Epithelial cell of umbilical artery (primary cell): ENCODE data around the gene CHST1. TPM values are rescaled to one million over a fixed set of nuclear protein-coding genes. Genes with fewer than 3 reads are reported as not detected.

Experiments used
- total RNA-seq: library from RNA; depleted of rRNA; stranded (reverse); fragments of >200 nt; gene quantifications from 2 replicates; pipeline ENCODE4 v1.2.3, GENCODE V29; 2014

CHST1 gene, protein sequence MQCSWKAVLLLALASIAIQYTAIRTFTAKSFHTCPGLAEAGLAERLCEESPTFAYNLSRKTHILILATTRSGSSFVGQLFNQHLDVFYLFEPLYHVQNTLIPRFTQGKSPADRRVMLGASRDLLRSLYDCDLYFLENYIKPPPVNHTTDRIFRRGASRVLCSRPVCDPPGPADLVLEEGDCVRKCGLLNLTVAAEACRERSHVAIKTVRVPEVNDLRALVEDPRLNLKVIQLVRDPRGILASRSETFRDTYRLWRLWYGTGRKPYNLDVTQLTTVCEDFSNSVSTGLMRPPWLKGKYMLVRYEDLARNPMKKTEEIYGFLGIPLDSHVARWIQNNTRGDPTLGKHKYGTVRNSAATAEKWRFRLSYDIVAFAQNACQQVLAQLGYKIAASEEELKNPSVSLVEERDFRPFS
- total RNA-seq: 15.2 and 64.6 TPM in 2 replicates

DNA sequence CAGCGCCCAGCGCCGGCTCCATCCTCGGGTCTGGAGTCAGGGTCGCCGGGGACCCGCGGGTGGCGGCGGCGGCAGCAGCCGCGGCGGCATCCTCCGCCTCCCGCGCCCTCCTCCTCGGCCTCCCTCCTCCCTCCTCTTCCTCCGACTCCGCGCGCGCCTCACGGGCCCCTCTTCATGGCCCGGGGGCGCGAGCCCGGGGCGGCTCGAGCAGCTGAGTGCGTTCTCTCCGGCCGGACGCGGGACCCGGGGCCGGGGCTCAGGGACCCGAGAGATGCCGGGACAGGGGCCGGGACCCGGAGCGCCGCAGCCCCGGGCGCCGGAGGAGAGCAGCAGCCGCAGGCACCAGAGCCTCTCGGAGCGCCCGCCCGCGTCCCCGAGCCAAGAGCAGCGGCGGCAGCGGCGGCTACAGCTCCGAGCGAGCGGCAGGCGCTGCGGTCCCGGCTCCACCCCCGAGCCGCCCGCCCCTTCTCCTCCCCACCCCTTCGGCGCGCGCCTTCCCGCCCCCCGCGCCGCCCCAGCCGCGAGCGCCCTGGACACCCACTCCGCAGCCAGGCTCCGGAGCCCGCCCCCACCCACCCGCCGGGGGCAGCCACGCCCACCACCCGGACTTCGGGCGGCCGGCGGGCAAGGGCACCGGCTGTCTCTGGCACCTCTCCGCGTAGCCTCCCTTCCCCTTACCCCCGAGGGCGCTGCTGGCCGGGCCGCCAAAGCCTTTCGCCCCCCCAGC is at the start of gene CHST1:
Gene CHST1, minus strand, starts transcription at position 417 of the 727 bp plus-strand sequence. CDS start 14,699 bp downstream, outside the sequence.

Other genes with a start within 250 kb of the CHST1 start
- 5.6 and 8.4 TPM in 2 replicates for gene SLC35C1, start 139.5 kb upstream of the CHST1 start, total RNA-seq
- gene CRY2, start 181.9 kb upstream of the CHST1 start, total RNA-seq: 4.5 and 6.7 TPM in 2 replicates
- gene MAPK8IP1, start 220.0 kb upstream of the CHST1 start, total RNA-seq: 4.1 and 5.2 TPM in 2 replicates
- gene FREY1, start 241.6 kb upstream of the CHST1 start, total RNA-seq: 0.65 and 1.7 TPM in 2 replicates